ENCODE data around the gene PNMA1.

- TF ChIP-seq CTCF (IDR thresholded peaks at IDR 0.05) (no peak), POLR2A (IDR thresholded peaks at IDR 0.05) (no peak)
Measured at GRCh38 chr14:73753887-73754795, 40.0 kb upstream of the PNMA1 start.
